ENCODE results near the gene TUBAL3. TPM values are rescaled to one million over a fixed set of nuclear protein-coding genes. Genes with fewer than 3 reads are reported as not detected.
A peak's percentile ranks its signal among the peaks of the same experiment; 100 is the strongest.

TUBAL3 gene
- polyA plus RNA-seq, 2 of the 4 experiments (the other 2 are of a cell fraction), result 0.34 to 1.4 TPM

DNA sequence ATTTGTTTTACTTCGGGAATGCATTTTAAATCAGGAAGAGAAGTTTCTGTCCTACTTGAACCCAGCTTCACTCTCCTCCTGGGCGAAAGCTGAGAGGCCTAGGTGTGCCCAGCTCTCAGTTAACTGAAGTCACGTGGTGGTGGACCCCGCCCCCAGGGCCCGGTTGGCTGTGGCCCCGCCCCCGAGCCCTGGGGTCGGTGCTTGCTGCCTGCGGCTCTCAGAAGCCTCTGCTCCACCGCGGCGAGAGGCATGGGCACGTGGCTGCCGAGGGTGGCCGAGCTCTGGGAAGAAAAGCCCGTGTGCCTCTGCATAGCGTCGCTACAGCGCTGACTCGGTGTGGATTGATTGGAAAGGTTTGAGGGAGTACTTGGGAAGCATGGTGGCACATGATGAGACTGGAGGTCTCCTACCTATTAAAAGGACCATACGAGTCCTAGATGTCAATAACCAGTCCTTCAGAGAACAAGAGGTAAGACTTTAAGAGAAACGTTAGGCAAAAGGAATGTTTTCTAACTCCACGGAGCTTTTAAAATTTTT, 41.8 kb upstream of the TUBAL3 start:
- peak; percentile 76 to 89 for DNase-seq (ENCODE audit: low read depth in 1 of 2, low spot score in 1 of 2)
- H3K4me3 ChIP-seq, result peak overlapping the region; percentile 61
- TF ChIP-seq, protein P1, sequence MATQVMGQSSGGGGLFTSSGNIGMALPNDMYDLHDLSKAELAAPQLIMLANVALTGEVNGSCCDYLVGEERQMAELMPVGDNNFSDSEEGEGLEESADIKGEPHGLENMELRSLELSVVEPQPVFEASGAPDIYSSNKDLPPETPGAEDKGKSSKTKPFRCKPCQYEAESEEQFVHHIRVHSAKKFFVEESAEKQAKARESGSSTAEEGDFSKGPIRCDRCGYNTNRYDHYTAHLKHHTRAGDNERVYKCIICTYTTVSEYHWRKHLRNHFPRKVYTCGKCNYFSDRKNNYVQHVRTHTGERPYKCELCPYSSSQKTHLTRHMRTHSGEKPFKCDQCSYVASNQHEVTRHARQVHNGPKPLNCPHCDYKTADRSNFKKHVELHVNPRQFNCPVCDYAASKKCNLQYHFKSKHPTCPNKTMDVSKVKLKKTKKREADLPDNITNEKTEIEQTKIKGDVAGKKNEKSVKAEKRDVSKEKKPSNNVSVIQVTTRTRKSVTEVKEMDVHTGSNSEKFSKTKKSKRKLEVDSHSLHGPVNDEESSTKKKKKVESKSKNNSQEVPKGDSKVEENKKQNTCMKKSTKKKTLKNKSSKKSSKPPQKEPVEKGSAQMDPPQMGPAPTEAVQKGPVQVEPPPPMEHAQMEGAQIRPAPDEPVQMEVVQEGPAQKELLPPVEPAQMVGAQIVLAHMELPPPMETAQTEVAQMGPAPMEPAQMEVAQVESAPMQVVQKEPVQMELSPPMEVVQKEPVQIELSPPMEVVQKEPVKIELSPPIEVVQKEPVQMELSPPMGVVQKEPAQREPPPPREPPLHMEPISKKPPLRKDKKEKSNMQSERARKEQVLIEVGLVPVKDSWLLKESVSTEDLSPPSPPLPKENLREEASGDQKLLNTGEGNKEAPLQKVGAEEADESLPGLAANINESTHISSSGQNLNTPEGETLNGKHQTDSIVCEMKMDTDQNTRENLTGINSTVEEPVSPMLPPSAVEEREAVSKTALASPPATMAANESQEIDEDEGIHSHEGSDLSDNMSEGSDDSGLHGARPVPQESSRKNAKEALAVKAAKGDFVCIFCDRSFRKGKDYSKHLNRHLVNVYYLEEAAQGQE (IDR thresholded peaks at IDR 0.05), result no peak
- TF ChIP-seq, protein P2, sequence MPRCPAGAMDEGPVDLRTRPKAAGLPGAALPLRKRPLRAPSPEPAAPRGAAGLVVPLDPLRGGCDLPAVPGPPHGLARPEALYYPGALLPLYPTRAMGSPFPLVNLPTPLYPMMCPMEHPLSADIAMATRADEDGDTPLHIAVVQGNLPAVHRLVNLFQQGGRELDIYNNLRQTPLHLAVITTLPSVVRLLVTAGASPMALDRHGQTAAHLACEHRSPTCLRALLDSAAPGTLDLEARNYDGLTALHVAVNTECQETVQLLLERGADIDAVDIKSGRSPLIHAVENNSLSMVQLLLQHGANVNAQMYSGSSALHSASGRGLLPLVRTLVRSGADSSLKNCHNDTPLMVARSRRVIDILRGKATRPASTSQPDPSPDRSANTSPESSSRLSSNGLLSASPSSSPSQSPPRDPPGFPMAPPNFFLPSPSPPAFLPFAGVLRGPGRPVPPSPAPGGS (IDR thresholded peaks at IDR 0.05), result peak; percentile 78; the same call in 2 of the 3 replicates
- TF ChIP-seq CEBPB (IDR thresholded peaks at IDR 0.05) (no peak), RARB (CRISPR knock-in tag; IDR thresholded peaks at IDR 0.05) (no peak), SMC3 (IDR thresholded peaks at IDR 0.05) (peak; percentile 27; the same call in 1 of the 3 replicates), HDAC2 (IDR thresholded peaks at IDR 0.05) (no peak), ZSCAN20 (CRISPR knock-in tag; IDR thresholded peaks at IDR 0.05) (no peak), HOXB13 (CRISPR knock-in tag; IDR thresholded peaks at IDR 0.05; ENCODE audit: low read depth) (0 out of 2 replicates have a peak, but pooled peaks have one; percentile 33), EP300 (IDR thresholded peaks at IDR 0.05) (no peak), FOXS1 (CRISPR knock-in tag; IDR thresholded peaks at IDR 0.05) (no peak), CBX2 (IDR thresholded peaks at IDR 0.05; ENCODE audit: borderline replicate concordance, low read depth) (no peak), JUNB (IDR thresholded peaks at IDR 0.05) (no peak), MAFK (IDR thresholded peaks at IDR 0.05; ENCODE audit: partially characterized antibody) (no peak), TFCP2L1 (CRISPR knock-in tag; IDR thresholded peaks at IDR 0.05) (no peak), KDM1A (IDR thresholded peaks at IDR 0.05; ENCODE audit: low read depth) (no peak), EHF (CRISPR knock-in tag; IDR thresholded peaks at IDR 0.05) (no peak), ESRRA (IDR thresholded peaks at IDR 0.05; ENCODE audit: borderline replicate concordance, low read length) (no peak), PHF8 (IDR thresholded peaks at IDR 0.05; ENCODE audit: borderline replicate concordance, low read depth) (peak; percentile 28; the same call in 1 of the 2 replicates), RFX5 (IDR thresholded peaks at IDR 0.05) (no peak), FOSL2 (IDR thresholded peaks at IDR 0.05) (no peak), FOSL2 (CRISPR knock-in tag; IDR thresholded peaks at IDR 0.05) (no peak), NR3C1 (IDR thresholded peaks at IDR 0.05) (no peak), HEYL (CRISPR knock-in tag; IDR thresholded peaks at IDR 0.05) (no peak), TP53 (CRISPR knock-in tag; IDR thresholded peaks at IDR 0.05) (no peak), FOSB (CRISPR knock-in tag; IDR thresholded peaks at IDR 0.05) (no peak), CHD2 (IDR thresholded peaks at IDR 0.05; ENCODE audit: low read length, partially characterized antibody) (no peak), CBX8 (IDR thresholded peaks at IDR 0.05) (no peak), KDM5A (IDR thresholded peaks at IDR 0.05) (no peak), ZFP36 (IDR thresholded peaks at IDR 0.05; ENCODE audit: borderline replicate concordance, partially characterized antibody) (no peak), NPAS2 (CRISPR knock-in tag; IDR thresholded peaks at IDR 0.05; ENCODE audit: borderline replicate concordance) (no peak), RNF2 (IDR thresholded peaks at IDR 0.05; ENCODE audit: borderline replicate concordance, low read depth) (no peak)
- TF ChIP-seq, protein P3, sequence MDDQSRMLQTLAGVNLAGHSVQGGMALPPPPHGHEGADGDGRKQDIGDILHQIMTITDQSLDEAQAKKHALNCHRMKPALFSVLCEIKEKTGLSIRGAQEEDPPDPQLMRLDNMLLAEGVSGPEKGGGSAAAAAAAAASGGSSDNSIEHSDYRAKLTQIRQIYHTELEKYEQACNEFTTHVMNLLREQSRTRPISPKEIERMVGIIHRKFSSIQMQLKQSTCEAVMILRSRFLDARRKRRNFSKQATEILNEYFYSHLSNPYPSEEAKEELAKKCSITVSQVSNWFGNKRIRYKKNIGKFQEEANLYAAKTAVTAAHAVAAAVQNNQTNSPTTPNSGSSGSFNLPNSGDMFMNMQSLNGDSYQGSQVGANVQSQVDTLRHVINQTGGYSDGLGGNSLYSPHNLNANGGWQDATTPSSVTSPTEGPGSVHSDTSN (IDR thresholded peaks at IDR 0.05), result no peak
- TF ChIP-seq, protein P4, sequence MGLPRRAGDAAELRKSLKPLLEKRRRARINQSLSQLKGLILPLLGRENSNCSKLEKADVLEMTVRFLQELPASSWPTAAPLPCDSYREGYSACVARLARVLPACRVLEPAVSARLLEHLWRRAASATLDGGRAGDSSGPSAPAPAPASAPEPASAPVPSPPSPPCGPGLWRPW (IDR thresholded peaks at IDR 0.05), result no peak
- TF ChIP-seq, protein P5, sequence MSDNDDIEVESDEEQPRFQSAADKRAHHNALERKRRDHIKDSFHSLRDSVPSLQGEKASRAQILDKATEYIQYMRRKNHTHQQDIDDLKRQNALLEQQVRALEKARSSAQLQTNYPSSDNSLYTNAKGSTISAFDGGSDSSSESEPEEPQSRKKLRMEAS (IDR thresholded peaks at IDR 0.05), result peak; percentile 96
- TF ChIP-seq, protein P6, sequence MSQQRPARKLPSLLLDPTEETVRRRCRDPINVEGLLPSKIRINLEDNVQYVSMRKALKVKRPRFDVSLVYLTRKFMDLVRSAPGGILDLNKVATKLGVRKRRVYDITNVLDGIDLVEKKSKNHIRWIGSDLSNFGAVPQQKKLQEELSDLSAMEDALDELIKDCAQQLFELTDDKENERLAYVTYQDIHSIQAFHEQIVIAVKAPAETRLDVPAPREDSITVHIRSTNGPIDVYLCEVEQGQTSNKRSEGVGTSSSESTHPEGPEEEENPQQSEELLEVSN (IDR thresholded peaks at IDR 0.05; ENCODE audit: borderline replicate concordance, low read depth), result peak; percentile 58; the same call in 1 of the 2 replicates
- TF ChIP-seq, protein P7, sequence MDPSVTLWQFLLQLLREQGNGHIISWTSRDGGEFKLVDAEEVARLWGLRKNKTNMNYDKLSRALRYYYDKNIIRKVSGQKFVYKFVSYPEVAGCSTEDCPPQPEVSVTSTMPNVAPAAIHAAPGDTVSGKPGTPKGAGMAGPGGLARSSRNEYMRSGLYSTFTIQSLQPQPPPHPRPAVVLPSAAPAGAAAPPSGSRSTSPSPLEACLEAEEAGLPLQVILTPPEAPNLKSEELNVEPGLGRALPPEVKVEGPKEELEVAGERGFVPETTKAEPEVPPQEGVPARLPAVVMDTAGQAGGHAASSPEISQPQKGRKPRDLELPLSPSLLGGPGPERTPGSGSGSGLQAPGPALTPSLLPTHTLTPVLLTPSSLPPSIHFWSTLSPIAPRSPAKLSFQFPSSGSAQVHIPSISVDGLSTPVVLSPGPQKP (IDR thresholded peaks at IDR 0.05; ENCODE audit: low read depth, low read length), result no peak

More for the DNA sequence above, 41.8 kb upstream of the TUBAL3 start:
- H3K4me2 ChIP-seq, result peak overlapping the region; percentile 85
- H3K27ac ChIP-seq, result peak overlapping the region; percentile 73 to 84
- H3K4me1 ChIP-seq, result peaks cover 35% of the 10 kb centered on the region
- under 1% methylated on average over 10 of the region's 23 CpGs for WGBS (ENCODE audit: missing lambda C conversion rate)
- ATAC-seq (peak; percentile 95 to 96), FAIRE-seq (peak; percentile 28)
- ChIA-PET POLR2A (interaction anchor here (0.5 to 4.1 kb wide), 20 partner anchors 10 to 599 kb away, joined by 3 to 43 read pairs (median 4); partner anchors contain the start of genes CALML5 and TASOR2), CTCF (interaction anchor here (0.7 to 12.8 kb wide), 6 partner anchors 102 to 631 kb away, joined by 3 to 432 read pairs (median 4); no protein-coding TSS in a partner anchor)
- H3K9me3 ChIP-seq, result no peaks in the 10 kb centered on the region
